ENCODE data around the gene OSTF1. TPM values are rescaled to one million over a fixed set of nuclear protein-coding genes. Genes with fewer than 3 reads are reported as not detected.

The OSTF1 gene
- total RNA-seq, 1 experiment from 2014 or later, result 58.4 TPM

DNA sequence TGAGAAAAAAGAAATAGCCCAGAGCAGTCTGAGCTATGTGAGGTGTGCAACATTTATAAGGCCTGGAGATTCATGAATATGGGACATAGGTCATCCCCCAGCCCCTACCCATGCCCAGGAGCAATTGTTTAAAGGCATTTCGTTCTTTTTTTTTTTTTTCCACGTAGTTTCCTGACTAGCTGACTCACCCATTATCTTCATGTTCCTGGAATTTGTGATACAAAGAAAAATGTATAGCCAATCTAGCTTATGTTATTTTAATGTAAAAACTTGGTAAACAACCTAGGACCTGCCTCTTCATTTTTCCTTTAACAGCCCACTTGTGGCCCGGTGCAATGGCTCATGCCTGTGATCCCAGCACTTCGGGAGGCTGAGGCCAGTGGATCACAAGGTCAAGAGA lies 81.3 kb downstream of the OSTF1 start:
- Histone ChIP-seq H3K9me2 (ENCODE audit: insufficient read depth) (no peaks in the 10 kb centered on the region), H3K79me2 (ENCODE audit: low read depth) (no peaks in the 10 kb centered on the region), H4K20me1 (ENCODE audit: insufficient read depth) (no peaks in the 10 kb centered on the region), H3K4me1 (replicated peaks; ENCODE audit: insufficient read depth) (peaks cover 40% of the 10 kb centered on the region), H3K27ac (peak overlapping the region; percentile 65), H3F3A (ENCODE audit: insufficient read depth, low read depth) (peaks cover 10% of the 10 kb centered on the region; the same call in 1 of the 2 replicates), H2AFZ (no peak overlapping the region), H3K4me3 (no peak overlapping the region), H3K9me3 (ENCODE audit: insufficient read depth, low read depth) (peaks cover 7% of the 10 kb centered on the region), H3K36me3 (ENCODE audit: low read depth) (no peaks in the 10 kb centered on the region), H3K27me3 (ENCODE audit: insufficient read depth, low read depth) (no peaks in the 10 kb centered on the region), H3K4me2 (peak overlapping the region; percentile 42)
- no TSS peak for BruUV-seq (replicated peaks)
- peak; percentile 50 to 81 for DNase-seq
- ChIA-PET POLR2A (ENCODE audit: unreplicated experiment) (interaction anchor here (0.5 to 1.6 kb wide), 4 partner anchors 78 to 1301 kb away, joined by 3 to 13 read pairs (median 5); partner anchors contain the start of genes NMRK1 and OSTF1), CTCF (interaction anchor here (0.7 to 1.6 kb wide), 4 partner anchors 16 to 1231 kb away, joined by 6 to 12 read pairs (median 6); partner anchors contain the start of gene RFK)
- no peak for TF ChIP-seq EZH2 (IDR thresholded peaks at IDR 0.05; ENCODE audit: low read depth)
- intact Hi-C loops (cut with micrococcal nuclease; ENCODE audit: unreplicated experiment), result loop anchor here (5.0 kb wide), 2 partner anchors 82 to 142 kb away; partner anchors contain the start of genes CARNMT1, NMRK1 and OSTF1

DNA sequence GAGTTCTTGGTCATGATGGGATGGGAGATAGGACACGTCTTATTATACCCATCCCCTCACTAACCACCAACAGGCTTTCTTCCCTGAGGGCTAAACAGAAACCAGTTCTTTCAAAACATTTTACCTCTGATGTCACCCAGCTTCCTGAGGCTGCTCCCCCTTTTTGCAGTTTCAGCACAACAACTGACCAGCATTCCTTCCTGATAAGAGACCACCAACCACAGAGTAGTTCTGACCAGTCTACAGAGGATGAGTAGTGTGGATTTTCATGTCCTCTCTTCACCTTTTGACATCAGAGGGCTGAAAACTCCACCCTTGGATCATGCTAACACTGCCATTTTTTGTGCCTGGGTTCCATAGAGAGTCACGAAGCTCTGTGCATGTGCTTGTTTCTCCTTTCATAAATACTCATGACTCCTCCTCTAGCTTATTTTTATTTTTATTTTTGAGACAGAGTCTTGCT lies 82.6 kb downstream of the OSTF1 start:
- DNase-seq, result peak; percentile 21 to 52
- no peaks in the 10 kb centered on the region for H3K79me2 ChIP-seq (ENCODE audit: low read depth)
- H3K36me3 ChIP-seq (ENCODE audit: low read depth), result no peaks in the 10 kb centered on the region
- H2AFZ ChIP-seq, result no peak overlapping the region
- CTCF ChIA-PET, result interaction anchor here (0.6 kb wide), 1 partner anchor 800 kb away, joined by 3 read pairs; no protein-coding TSS in a partner anchor
- no peak overlapping the region; the same call in 1 of the 2 replicates for H3K27ac ChIP-seq
- no peaks in the 10 kb centered on the region for H3K9me2 ChIP-seq (ENCODE audit: insufficient read depth)
- H4K20me1 ChIP-seq (ENCODE audit: insufficient read depth), result no peaks in the 10 kb centered on the region
- TF ChIP-seq EZH2 (IDR thresholded peaks at IDR 0.05; ENCODE audit: low read depth), result no peak
- TF ChIP-seq, protein P1, sequence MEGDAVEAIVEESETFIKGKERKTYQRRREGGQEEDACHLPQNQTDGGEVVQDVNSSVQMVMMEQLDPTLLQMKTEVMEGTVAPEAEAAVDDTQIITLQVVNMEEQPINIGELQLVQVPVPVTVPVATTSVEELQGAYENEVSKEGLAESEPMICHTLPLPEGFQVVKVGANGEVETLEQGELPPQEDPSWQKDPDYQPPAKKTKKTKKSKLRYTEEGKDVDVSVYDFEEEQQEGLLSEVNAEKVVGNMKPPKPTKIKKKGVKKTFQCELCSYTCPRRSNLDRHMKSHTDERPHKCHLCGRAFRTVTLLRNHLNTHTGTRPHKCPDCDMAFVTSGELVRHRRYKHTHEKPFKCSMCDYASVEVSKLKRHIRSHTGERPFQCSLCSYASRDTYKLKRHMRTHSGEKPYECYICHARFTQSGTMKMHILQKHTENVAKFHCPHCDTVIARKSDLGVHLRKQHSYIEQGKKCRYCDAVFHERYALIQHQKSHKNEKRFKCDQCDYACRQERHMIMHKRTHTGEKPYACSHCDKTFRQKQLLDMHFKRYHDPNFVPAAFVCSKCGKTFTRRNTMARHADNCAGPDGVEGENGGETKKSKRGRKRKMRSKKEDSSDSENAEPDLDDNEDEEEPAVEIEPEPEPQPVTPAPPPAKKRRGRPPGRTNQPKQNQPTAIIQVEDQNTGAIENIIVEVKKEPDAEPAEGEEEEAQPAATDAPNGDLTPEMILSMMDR (conservative IDR thresholded peaks at IDR 0.05), result no peak
- H3F3A ChIP-seq (ENCODE audit: insufficient read depth, low read depth), result peaks cover 10% of the 10 kb centered on the region; the same call in 1 of the 2 replicates
- intact Hi-C loops (cut with micrococcal nuclease; ENCODE audit: unreplicated experiment), result loop anchor here (5.0 kb wide), 1 partner anchor 144 kb away; the partner anchor contains the start of gene CARNMT1
- no TSS peak for BruUV-seq (replicated peaks)
- H3K4me1 ChIP-seq (replicated peaks; ENCODE audit: insufficient read depth), result peaks cover 40% of the 10 kb centered on the region
- peaks cover 7% of the 10 kb centered on the region for H3K9me3 ChIP-seq (ENCODE audit: insufficient read depth, low read depth)
- H3K4me2 ChIP-seq, result no peak overlapping the region
- POLR2A ChIA-PET (ENCODE audit: unreplicated experiment), result interaction anchor here (1.6 kb wide), 1 partner anchor 79 kb away, joined by 13 read pairs; no protein-coding TSS in a partner anchor
- no peak overlapping the region for H3K4me3 ChIP-seq
- no peaks in the 10 kb centered on the region for H3K27me3 ChIP-seq (ENCODE audit: insufficient read depth, low read depth)

DNA sequence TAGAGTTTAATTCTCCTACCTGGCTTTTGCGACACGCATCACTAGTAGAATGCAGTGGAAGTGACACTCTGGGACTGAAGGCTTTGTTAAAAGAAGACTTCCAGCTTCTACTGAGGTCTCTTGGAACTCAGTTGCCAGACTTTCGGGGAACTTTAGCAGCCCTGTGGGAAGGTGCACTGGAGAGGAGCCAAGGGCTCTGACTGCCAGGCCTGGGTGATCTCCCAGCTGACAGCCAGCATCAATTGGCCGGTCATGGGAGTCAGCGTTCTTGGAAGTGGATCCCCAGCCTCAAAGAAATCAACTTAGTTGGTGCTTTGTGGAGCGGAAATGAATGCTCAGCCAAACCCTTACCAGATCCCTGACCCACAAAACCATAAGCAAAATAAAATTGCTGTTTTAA lies 87.1 kb downstream of the OSTF1 start:
- Histone ChIP-seq H3K9me3 (ENCODE audit: insufficient read depth, low read depth) (no peaks in the 10 kb centered on the region), H3F3A (ENCODE audit: insufficient read depth, low read depth) (peaks cover 1% of the 10 kb centered on the region; the same call in 1 of the 2 replicates), H4K20me1 (ENCODE audit: insufficient read depth) (no peaks in the 10 kb centered on the region), H3K27me3 (ENCODE audit: insufficient read depth, low read depth) (no peaks in the 10 kb centered on the region), H3K79me2 (ENCODE audit: low read depth) (no peaks in the 10 kb centered on the region), H3K9me2 (ENCODE audit: insufficient read depth) (no peaks in the 10 kb centered on the region), H2AFZ (no peak overlapping the region), H3K4me2 (no peak overlapping the region), H3K36me3 (ENCODE audit: low read depth) (no peaks in the 10 kb centered on the region), H3K4me3 (no peak overlapping the region), H3K4me1 (replicated peaks; ENCODE audit: insufficient read depth) (peaks cover 9% of the 10 kb centered on the region), H3K27ac (no peak overlapping the region)
- TF ChIP-seq EZH2 (IDR thresholded peaks at IDR 0.05; ENCODE audit: low read depth), result no peak
- TF ChIP-seq, protein P1 (conservative IDR thresholded peaks at IDR 0.05), result no peak
- no peak for DNase-seq
- POLR2A ChIA-PET (ENCODE audit: unreplicated experiment), result no interaction called here
- CTCF ChIA-PET, result no interaction called here
- intact Hi-C loops (cut with micrococcal nuclease; ENCODE audit: unreplicated experiment), result no loop called here
- no TSS peak for BruUV-seq (replicated peaks)
